Endothelial cell of umbilical vein (primary cell): Measurements from ENCODE around the gene BRSK1.

Experiments
- EZH2 ChIP-seq: IDR thresholded peaks from 2 replicates; pipeline ENCODE4 v1.6.1; 2012; ENCODE audit warnings: borderline replicate concordance, low read depth, mild to moderate bottlenecking, moderate library complexity, low read length, inconsistent platforms; ENCODE audit not compliant: severe bottlenecking
- FOS ChIP-seq: IDR thresholded peaks from 2 replicates; pipeline ENCODE4 v1.6.1; 2011; ENCODE audit warnings: mild to moderate bottlenecking, low read length, moderate library complexity, borderline replicate concordance; ENCODE audit not compliant: insufficient read depth
- GATA2 ChIP-seq: IDR thresholded peaks from 2 replicates; pipeline ENCODE4 v1.7.0; 2011; ENCODE audit warnings: low read depth, mild to moderate bottlenecking, moderate library complexity, mixed read lengths, low read length; ENCODE audit not compliant: insufficient read length, insufficient read depth
- JUN ChIP-seq: IDR thresholded peaks from 2 replicates; pipeline ENCODE4 v1.6.1; 2011; ENCODE audit warnings: borderline replicate concordance, low read depth; ENCODE audit not compliant: insufficient read length, insufficient read depth
- MYC ChIP-seq: IDR thresholded peaks from one replicate; pipeline ENCODE4 v1.6.1; 2011; ENCODE audit warnings: mild to moderate bottlenecking, low read depth, low read length
- POLR2A ChIP-seq: IDR thresholded peaks from 2 replicates; pipeline ENCODE4 v1.6.1; 2012; ENCODE audit warnings: low read depth, mild to moderate bottlenecking, control low read depth, low read length
- POLR2AphosphoS5 ChIP-seq: IDR thresholded peaks from 2 replicates; pipeline ENCODE4 v1.6.1; 2012; ENCODE audit warnings: low read depth, mild to moderate bottlenecking, control low read depth, low read length, moderate library complexity; ENCODE audit not compliant: insufficient read depth
- TF ChIP-seq, protein P1 (sequence below), 2 donors: IDR thresholded peaks; 1 replicate in 1 of 2; 2 replicates in 1 of 2; pipeline ENCODE4 v1.5.1; 2011; ENCODE audit warnings: low read length in 2 of 2, mild to moderate bottlenecking in 2 of 2, moderate library complexity in 2 of 2, control low read depth in 1 of 2, inconsistent platforms in 1 of 2, low read depth in 1 of 2; ENCODE audit not compliant: insufficient read depth in 1 of 2; ENCODE audit errors: extremely low read depth in 1 of 2
- TF ChIP-seq, protein P2 (sequence below): IDR thresholded peaks from 2 replicates; pipeline ENCODE4 v1.6.1; 2011; ENCODE audit not compliant: insufficient read depth, insufficient read length

DNA sequence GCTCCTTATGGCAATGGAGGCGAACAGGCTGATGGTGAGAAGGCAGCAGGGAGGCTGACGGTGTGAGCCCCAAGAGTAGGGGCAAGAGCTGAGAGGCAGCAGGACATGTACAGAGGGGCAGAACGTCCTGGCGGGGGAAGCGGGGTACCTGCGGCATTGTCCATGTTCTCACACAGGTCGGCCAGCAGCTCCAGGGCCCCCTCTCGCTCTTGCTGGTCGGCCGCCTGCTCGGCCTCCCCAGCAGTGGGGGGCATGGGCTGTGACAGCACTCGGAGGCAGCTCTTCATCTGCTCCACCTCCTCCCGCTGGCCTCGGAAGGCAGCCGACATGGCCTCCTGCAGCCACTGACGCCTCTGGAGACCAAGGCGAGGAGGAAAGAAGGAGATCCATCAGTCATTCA lies 6.3 kb upstream of the BRSK1 start:
- TF ChIP-seq, protein P1, sequence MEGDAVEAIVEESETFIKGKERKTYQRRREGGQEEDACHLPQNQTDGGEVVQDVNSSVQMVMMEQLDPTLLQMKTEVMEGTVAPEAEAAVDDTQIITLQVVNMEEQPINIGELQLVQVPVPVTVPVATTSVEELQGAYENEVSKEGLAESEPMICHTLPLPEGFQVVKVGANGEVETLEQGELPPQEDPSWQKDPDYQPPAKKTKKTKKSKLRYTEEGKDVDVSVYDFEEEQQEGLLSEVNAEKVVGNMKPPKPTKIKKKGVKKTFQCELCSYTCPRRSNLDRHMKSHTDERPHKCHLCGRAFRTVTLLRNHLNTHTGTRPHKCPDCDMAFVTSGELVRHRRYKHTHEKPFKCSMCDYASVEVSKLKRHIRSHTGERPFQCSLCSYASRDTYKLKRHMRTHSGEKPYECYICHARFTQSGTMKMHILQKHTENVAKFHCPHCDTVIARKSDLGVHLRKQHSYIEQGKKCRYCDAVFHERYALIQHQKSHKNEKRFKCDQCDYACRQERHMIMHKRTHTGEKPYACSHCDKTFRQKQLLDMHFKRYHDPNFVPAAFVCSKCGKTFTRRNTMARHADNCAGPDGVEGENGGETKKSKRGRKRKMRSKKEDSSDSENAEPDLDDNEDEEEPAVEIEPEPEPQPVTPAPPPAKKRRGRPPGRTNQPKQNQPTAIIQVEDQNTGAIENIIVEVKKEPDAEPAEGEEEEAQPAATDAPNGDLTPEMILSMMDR (IDR thresholded peaks at IDR 0.05; ENCODE audit: extremely low read depth in 1 of 2, insufficient read depth in 1 of 2, low read depth in 1 of 2, low read length in 2 of 2), result no peak
- no peak for TF ChIP-seq JUN
- no peak for TF ChIP-seq EZH2
- TF ChIP-seq, protein P2, sequence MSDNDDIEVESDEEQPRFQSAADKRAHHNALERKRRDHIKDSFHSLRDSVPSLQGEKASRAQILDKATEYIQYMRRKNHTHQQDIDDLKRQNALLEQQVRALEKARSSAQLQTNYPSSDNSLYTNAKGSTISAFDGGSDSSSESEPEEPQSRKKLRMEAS, result no peak
- no peak for TF ChIP-seq POLR2A
- no peak for TF ChIP-seq FOS
- no peak for TF ChIP-seq POLR2AphosphoS5
- TF ChIP-seq GATA2, result no peak
- no peak for TF ChIP-seq MYC
